Activated naive CD8-positive, alpha-beta T cell (primary cell): Measurements from ENCODE around the gene MEGF11.

ENCODE experiments used
- H3K27ac Mint-ChIP-seq: one replicate; pipeline ENCODE4 v1.8.0; 2021; ENCODE audit warnings: mixed read lengths
- H3K27me3 Mint-ChIP-seq: one replicate; pipeline ENCODE4 v1.8.0; 2021; ENCODE audit warnings: mixed read lengths
- H3K36me3 Mint-ChIP-seq: one replicate; pipeline ENCODE4 v1.8.0; 2021; ENCODE audit warnings: mixed read lengths
- H3K4me1 Mint-ChIP-seq: one replicate; pipeline ENCODE4 v1.8.0; 2021; ENCODE audit warnings: low read depth, mixed read lengths
- H3K4me3 Mint-ChIP-seq: one replicate; pipeline ENCODE4 v1.8.0; 2021; ENCODE audit warnings: mild to moderate bottlenecking, mixed read lengths
- H3K9me3 Mint-ChIP-seq: one replicate; pipeline ENCODE4 v1.8.0; 2021; ENCODE audit warnings: low read depth, mixed read lengths

MEGF11 gene

DNA sequence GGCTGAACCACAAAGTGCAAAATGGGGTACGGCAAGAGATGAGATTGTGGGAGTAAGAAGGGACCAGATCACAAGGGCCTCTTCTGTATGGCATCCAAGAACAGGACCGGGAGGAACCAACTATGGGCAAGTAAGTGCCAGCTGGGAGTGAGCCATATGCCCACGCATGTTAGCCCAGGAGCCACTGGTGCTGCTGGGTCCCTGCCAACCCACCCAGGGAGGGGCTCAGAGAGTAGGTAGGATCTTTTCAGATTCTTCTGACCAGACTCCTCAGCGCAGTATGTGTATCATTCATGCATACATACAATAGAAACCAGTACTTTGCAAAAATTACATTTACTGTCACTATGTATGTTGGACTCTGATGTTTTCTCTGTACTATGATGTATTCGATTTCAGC, 330.3 kb downstream of the MEGF11 start:
- no peak overlapping the region for H3K27ac Mint-ChIP-seq
- no peaks in the 10 kb centered on the region for H3K9me3 Mint-ChIP-seq
- peaks cover 9% of the 10 kb centered on the region for H3K36me3 Mint-ChIP-seq
- no peak overlapping the region for H3K4me3 Mint-ChIP-seq
- no peaks in the 10 kb centered on the region for H3K27me3 Mint-ChIP-seq
- peaks cover 3% of the 10 kb centered on the region for H3K4me1 Mint-ChIP-seq

DNA sequence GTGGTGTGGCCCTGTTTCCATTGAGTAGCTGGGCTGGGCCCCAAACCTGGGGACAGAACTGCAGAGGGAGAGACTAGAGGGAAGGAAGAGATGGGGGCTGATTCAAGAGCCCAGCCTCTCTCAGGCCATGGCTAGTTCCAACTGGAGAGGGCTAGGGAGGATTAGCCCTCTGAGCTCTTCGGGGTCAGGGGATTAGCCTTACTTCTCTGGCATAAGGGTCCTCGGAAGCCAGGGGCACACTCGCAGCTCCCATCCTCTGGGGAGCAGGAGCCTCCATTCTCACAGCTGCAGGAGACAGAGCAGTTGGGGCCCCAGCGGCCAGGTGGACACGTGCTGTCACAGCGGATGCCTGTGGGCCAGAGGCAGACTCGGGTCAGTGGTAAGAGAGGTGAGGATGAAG, 330.9 kb downstream of the MEGF11 start:
- Mint-ChIP-seq H3K27ac (no peak overlapping the region), H3K4me1 (peaks cover 9% of the 10 kb centered on the region), H3K9me3 (no peaks in the 10 kb centered on the region), H3K36me3 (peaks cover 9% of the 10 kb centered on the region), H3K27me3 (no peaks in the 10 kb centered on the region), H3K4me3 (no peak overlapping the region)

DNA sequence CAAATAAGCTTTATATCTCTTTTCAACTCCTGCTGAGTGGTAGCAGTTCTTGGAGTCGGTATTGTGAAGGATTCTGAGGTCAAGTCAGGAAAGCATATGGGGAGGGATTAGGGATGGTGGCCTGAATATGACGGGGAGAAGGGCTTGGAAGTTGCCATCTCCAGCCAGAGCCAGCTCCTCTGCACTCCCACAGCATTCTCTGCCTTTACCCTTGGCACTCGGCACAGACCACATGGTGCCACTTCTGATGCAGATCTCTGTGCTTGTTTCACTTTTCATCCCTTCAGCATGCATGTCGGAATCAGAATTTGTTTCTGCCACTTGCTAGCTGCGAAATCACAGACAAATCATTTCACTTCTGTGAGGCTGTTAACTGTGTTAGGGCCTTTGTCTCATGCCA, 331.8 kb downstream of the MEGF11 start:
- Mint-ChIP-seq H3K27ac (no peak overlapping the region), H3K4me1 (peaks cover 15% of the 10 kb centered on the region), H3K4me3 (no peak overlapping the region), H3K36me3 (peaks cover 9% of the 10 kb centered on the region), H3K9me3 (no peaks in the 10 kb centered on the region), H3K27me3 (no peaks in the 10 kb centered on the region)

DNA sequence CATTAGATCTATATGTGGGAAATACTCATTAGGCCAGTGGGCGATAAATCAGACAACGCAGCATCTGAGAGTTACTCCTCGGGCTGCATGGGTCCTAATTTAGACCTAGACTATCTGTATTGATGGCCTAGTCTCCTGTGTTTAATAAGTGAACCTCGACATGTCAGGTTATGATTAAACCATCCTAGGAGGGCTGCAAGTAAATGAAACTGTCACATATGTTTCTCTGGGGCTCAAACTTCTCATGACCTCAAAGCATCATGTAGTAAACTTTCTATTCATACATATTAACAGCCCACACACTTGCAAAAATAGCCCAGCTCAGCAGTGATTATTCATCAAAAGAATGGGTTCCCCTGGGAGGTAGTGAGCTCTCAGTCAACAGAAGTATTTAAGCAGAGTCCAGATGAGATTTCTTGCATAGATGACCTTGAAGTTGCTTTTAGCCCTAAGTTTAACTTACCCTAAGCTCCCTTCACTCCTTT, 332.7 kb downstream of the MEGF11 start:
- peaks cover 15% of the 10 kb centered on the region for H3K4me1 Mint-ChIP-seq
- H3K27ac Mint-ChIP-seq: no peak overlapping the region
- no peak overlapping the region for H3K4me3 Mint-ChIP-seq

DNA sequence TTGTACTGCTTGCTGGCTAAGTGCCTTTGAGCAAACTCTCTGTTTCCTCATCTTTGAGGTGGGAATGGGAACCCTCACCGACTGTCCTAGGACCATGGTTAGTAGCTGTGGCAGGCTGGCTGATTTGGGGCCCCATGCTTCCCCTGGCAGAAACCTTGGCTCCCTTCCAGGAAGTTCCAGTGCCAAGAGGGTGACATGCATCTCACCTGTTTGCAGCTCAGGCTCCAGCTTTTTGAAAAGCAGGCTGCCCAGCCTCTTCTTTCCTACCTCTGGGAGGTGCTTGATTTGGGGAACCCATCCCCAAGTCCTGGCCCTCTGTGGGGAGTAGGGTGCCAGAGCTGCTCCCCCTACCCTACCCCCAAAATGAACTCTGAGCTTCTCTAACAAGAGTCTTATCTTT, 333.4 kb downstream of the MEGF11 start:
- no peak overlapping the region for H3K27ac Mint-ChIP-seq
- H3K9me3 Mint-ChIP-seq: no peaks in the 10 kb centered on the region
- no peaks in the 10 kb centered on the region for H3K27me3 Mint-ChIP-seq
- H3K4me3 Mint-ChIP-seq: no peak overlapping the region
- H3K36me3 Mint-ChIP-seq: peaks cover 9% of the 10 kb centered on the region
- H3K4me1 Mint-ChIP-seq: peaks cover 17% of the 10 kb centered on the region

More for the DNA sequence above, 332.7 kb downstream of the MEGF11 start:
- Mint-ChIP-seq H3K36me3 (peaks cover 9% of the 10 kb centered on the region), H3K9me3 (no peaks in the 10 kb centered on the region), H3K27me3 (no peaks in the 10 kb centered on the region)

DNA sequence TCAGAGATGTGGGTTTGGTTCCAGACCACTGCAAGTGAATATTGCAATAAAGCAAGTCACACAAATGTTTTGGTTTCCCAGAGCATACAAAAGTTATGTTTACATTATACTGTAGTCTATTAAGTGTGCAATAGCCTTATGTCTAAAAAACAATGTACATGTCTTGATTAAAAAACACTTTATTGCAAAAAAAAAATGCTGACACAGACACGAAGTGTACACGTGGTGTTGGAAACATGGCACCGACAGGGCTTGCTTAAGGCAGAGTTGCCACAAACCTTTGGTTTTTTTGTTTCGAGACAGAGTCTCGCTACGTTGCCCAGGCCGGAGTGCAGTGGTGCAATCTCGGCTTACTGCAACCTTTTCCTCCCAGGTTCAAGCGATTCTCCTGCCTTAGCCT, 334.2 kb downstream of the MEGF11 start:
- no peak overlapping the region for H3K4me3 Mint-ChIP-seq
- H3K36me3 Mint-ChIP-seq: peaks cover 9% of the 10 kb centered on the region
- no peak overlapping the region for H3K27ac Mint-ChIP-seq

DNA sequence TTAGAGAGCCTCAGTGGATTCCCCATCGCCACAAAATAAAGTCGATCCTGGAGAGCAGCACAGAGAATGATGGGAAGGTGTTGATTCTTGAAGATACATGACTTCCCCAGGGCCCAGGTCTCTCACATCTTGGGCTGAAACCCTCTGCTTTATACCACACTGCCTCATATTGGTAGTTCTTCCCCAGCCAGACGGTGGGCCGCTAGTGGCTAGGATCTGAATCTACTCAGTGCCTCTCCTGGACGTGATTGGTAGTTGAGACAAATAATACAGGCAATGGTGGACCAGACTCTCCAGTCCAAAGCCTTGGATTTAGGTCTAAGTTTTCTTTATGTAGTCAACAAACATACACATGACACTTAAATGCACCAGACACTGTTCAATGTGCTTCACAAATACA, 334.6 kb downstream of the MEGF11 start:
- H3K4me3 Mint-ChIP-seq: no peak overlapping the region
- H3K4me1 Mint-ChIP-seq: peaks cover 17% of the 10 kb centered on the region
- H3K27me3 Mint-ChIP-seq: no peaks in the 10 kb centered on the region
- H3K27ac Mint-ChIP-seq: no peak overlapping the region
- peaks cover 9% of the 10 kb centered on the region for H3K36me3 Mint-ChIP-seq
- H3K9me3 Mint-ChIP-seq: no peaks in the 10 kb centered on the region

More for the DNA sequence above, 334.2 kb downstream of the MEGF11 start:
- Mint-ChIP-seq H3K27me3 (no peaks in the 10 kb centered on the region), H3K9me3 (no peaks in the 10 kb centered on the region), H3K4me1 (peaks cover 17% of the 10 kb centered on the region)

DNA sequence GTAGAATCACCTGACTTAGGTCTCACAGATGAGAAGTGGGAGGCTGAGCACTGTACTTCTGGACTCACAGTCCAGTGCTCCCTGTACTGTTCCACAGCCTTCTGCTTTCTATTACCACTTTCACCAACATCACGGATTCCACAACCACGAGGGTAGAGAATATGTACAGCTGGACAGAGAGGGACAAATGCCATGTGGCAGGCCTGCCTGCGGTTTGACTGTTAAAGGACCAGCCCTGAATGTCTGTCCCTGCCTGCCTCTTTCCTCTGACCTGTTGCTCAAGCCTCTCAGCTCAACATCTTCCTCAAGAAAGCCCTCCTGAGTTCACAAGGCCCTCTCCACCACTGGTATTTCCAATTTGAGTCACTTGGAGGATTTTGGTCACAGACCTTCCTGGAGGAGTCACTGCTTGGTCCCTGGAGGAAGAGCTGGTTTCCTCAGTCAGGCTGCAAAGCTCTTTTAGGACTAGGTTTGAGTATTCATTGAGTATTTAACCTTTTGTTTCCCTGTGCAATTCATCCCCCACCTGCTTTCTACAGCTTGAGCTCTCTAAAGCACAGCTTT, 335.1 kb downstream of the MEGF11 start:
- peaks cover 17% of the 10 kb centered on the region for H3K4me1 Mint-ChIP-seq
- H3K27me3 Mint-ChIP-seq: no peaks in the 10 kb centered on the region
- H3K9me3 Mint-ChIP-seq: no peaks in the 10 kb centered on the region
- H3K36me3 Mint-ChIP-seq: peaks cover 7% of the 10 kb centered on the region
- no peak overlapping the region for H3K4me3 Mint-ChIP-seq
- H3K27ac Mint-ChIP-seq: no peak overlapping the region

DNA sequence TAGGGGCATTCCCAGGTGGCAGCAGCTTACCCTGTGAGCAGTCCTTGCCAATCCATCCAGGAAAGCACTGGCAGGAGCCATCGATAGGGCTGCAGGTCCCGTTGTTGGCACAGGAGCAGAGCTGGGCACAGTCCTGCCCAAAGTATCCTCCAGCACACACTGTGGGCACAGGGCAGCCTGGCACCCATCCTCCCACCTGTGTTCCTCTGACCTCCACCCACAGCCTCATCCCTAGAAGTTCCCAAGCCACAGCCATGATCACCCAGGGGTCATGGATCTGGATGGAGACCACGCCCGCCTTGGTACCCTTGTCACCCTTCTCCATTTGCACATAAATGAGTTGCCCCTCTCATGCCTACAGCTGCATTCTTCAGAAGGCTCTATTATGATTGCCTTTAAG, 335.6 kb downstream of the MEGF11 start:
- Mint-ChIP-seq H3K36me3 (peaks cover 7% of the 10 kb centered on the region), H3K27me3 (no peaks in the 10 kb centered on the region), H3K9me3 (no peaks in the 10 kb centered on the region), H3K27ac (no peak overlapping the region), H3K4me3 (no peak overlapping the region), H3K4me1 (peaks cover 17% of the 10 kb centered on the region)

DNA sequence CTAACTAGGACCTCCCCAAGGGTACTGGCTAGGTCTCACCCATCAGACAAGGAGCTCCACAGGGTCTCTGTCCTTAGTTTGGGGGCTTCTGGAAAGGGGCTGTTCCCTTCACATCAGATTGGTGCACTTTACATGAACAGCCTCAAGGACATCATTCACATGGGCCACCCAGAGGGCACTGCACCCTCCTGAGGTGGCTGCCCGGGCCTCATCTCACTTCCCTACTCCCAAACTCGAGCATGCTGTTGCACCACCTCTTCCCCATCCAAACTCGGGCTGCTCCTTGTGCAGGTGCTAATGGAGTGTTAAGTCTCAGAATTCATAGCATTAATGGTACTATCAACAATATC, 336.2 kb downstream of the MEGF11 start:
- Mint-ChIP-seq H3K4me3 (no peak overlapping the region), H3K4me1 (peaks cover 17% of the 10 kb centered on the region), H3K27me3 (no peaks in the 10 kb centered on the region), H3K27ac (no peak overlapping the region), H3K9me3 (no peaks in the 10 kb centered on the region), H3K36me3 (peaks cover 7% of the 10 kb centered on the region)

DNA sequence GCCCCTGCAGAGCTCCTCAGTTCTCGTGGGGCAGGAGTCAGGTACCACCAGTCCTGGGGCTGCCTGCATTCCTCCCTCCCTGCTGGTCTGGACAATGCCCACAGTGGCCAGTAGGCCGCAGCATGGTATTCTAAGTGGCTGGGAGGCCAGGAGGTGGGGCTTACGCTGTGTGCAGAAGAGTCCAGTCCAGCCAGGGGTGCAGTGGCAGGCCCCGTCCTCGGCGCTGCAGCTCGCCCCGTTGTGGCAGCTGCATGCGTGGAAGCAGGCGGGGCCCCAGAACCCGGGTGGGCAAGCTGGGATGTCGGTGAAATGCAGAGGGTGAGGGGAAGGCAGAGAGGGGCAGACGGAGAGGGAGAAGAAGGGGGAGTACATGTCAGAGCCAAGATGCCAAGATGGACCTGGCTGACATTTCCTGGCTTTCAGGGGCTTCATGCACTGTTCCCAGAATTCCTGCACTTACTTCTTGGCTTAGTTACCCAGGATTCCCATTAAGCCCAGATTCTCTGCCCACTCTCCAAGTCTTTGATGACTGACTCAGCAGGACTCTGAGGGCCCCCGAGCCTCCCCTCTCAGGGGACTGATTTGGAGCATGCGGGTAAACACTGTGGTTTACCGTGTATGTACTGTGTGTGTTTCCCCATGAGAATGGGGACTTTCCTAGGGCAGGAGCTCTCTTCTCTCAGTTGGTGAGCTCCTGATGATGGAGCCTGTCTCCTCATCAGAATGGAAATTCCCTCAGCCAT, 336.7 kb downstream of the MEGF11 start:
- peaks cover 17% of the 10 kb centered on the region for H3K4me1 Mint-ChIP-seq
- peaks cover 7% of the 10 kb centered on the region for H3K36me3 Mint-ChIP-seq
- no peak overlapping the region for H3K27ac Mint-ChIP-seq
- no peak overlapping the region for H3K4me3 Mint-ChIP-seq
- H3K9me3 Mint-ChIP-seq: no peaks in the 10 kb centered on the region
- H3K27me3 Mint-ChIP-seq: no peaks in the 10 kb centered on the region

DNA sequence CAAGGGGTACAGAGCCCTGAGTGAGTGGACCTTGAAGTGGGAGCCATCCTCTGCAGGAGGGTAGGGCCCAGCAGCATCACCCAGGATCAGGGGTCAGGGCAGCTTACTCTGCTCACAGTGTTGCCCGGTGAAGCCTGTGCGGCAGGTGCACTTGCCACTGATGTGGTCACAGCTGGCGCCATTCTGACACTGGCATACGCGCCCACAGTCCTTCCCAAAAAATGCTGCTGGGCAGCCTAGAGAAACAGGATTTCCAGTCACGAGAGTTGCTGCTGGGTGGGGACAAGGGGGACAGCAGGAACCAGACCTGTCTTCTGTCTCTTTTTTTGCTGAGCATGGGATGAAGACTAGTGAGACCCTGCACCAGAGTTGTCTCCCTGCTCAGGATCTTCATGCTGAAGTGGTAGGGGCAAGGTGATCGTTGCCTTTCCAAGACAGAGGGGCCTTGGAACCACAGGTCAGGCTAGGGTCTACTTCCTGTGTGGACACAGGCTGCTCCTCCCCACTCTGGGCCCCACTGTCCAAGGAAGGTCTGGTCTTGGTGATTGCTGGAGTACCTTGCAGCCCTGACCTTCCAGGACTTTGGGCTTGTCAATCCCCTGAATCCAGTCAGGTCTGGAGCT, 337.4 kb downstream of the MEGF11 start:
- Mint-ChIP-seq H3K27me3 (no peaks in the 10 kb centered on the region), H3K36me3 (peaks cover 8% of the 10 kb centered on the region), H3K9me3 (no peaks in the 10 kb centered on the region), H3K4me3 (no peak overlapping the region), H3K27ac (no peak overlapping the region), H3K4me1 (peaks cover 17% of the 10 kb centered on the region)

DNA sequence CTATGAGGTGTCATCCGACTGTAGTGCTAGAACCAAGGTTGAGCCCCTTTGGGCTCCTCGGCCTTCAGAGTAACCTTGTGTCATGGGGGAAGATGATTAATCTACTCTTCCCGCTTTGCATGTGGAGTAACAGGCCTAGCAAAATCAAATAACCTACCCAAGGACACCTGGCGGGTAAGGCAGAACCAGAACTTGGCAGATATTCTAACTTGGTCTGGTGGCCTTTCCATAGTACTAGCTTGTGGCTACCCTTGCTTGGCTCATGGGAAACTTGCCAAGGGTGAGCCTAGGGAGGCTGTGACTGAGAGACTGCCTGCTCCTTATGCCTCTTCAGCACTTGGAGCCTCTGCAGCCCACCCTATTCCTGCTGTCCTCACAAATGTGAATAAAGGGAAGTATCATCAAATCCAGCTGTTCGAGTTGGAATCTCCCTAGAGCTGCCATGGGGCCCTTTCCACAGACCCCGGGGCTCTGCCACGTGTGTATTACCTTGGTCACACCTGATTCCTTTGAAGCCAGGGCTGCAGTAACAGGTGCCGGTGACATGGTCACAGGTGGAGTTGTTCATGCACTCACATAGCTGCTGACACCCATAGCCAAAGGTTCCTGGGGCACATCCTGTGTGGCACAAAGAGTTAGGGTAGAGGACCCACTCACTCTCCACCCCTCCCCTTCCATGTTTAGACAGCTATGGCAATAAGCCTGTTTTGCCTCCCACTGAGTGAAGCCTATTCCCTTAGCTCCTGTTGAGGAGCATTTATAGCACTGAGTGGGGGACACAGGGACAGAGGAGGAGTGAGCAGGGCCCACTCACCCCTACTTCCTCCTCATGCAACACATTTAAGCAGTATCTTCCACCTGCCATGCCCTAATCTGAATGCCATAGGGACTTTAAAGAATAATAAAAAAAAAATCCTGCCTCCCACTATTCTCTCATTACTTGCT, 338.3 kb downstream of the MEGF11 start:
- Mint-ChIP-seq H3K36me3 (peaks cover 12% of the 10 kb centered on the region), H3K27ac (no peak overlapping the region), H3K9me3 (no peaks in the 10 kb centered on the region), H3K4me1 (peaks cover 17% of the 10 kb centered on the region), H3K27me3 (no peaks in the 10 kb centered on the region), H3K4me3 (no peak overlapping the region)

DNA sequence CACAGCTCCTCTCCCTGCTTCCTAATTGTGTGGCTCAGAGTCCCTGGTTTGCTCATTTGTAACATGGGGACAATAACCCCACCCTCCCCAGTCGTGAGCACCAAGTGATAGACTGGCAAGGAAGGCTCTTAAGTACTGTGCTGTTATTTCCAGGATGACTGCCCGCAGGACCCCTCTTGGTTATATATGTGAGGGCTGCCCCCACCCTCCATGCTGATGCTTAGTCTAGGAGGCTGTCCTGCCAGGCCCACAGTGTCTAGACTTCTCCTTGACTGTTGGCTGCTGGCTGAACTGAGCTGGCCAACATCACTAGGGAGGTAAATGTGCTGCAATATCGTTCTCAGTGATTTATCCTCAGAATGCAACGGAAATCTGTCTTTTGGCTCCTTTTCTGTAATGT, 339.2 kb downstream of the MEGF11 start:
- Mint-ChIP-seq H3K9me3 (no peaks in the 10 kb centered on the region), H3K4me1 (peaks cover 17% of the 10 kb centered on the region), H3K4me3 (no peak overlapping the region), H3K27me3 (no peaks in the 10 kb centered on the region), H3K27ac (no peak overlapping the region), H3K36me3 (peaks cover 15% of the 10 kb centered on the region)
